Uterus (tissue), 4 donors: ENCODE results near the gene DUSP28. TPM values are rescaled to one million over a fixed set of nuclear protein-coding genes. Genes with fewer than 3 reads are reported as not detected.

ENCODE experiments used
- DNase-seq, 2 donors: peaks; one replicate each; pipeline ENCODE4 v3.0.0-alpha.2; 2019 to 2020
- H3K27ac ChIP-seq, 2 donors: fragments of 200-600 bp; sonication (generic); 1 replicate in 1 of 2; 2 replicates in 1 of 2; pipeline ENCODE4 v1.5.1; 2016 to 2018
- H3K27me3 ChIP-seq, 2 donors: fragments of 200-600 bp; sonication (generic); one replicate each; pipeline ENCODE4 v1.5.1; 2018 to 2019; ENCODE audit warnings: control low read depth in 1 of 2
- H3K36me3 ChIP-seq, 2 donors: fragments of 200-600 bp; sonication (generic); one replicate each; pipeline ENCODE4 v1.5.1; 2019; ENCODE audit warnings: control low read depth in 1 of 2
- H3K4me1 ChIP-seq, 2 donors: fragments of 200-600 bp; sonication (generic); one replicate each; pipeline ENCODE4 v1.5.1; 2018 to 2019; ENCODE audit warnings: control low read depth in 1 of 2
- H3K4me3 ChIP-seq, 2 donors: fragments of 200-600 bp; sonication (generic); 1 replicate in 1 of 2; 2 replicates in 1 of 2; pipeline ENCODE4 v1.5.1; 2018 to 2019; ENCODE audit warnings: mild to moderate bottlenecking in 1 of 2
- H3K9me3 ChIP-seq, 2 donors: fragments of 200-600 bp; sonication (generic); one replicate each; pipeline ENCODE4 v1.5.1; 2019; ENCODE audit warnings: control low read depth in 1 of 2
- POLR2A ChIP-seq, 2 donors: fragments of 450-650 bp; IDR thresholded peaks; one replicate each; pipeline ENCODE4 v1.6.1; 2016; ENCODE audit warnings: antibody characterized with exemption in 2 of 2, mild to moderate bottlenecking in 1 of 2, moderate library complexity in 1 of 2
- intact Hi-C: fragments of 100-400 bp; cut with DNase I; formaldehyde crosslinking; loops from one replicate; pipeline ENCODE4 v1.15.1; 2023; ENCODE audit warnings: low total_unique reads
- total RNA-seq, 4 donors: library from RNA; depleted of rRNA in 3 of 4; stranded (reverse); fragments of >200 nt in 3 of 4; gene quantifications; one replicate each; pipeline versions ENCODE4 v1.1.0 to v1.2.4, GENCODE V29; 2014 to 2023
- TF ChIP-seq, protein P1 (sequence below), 4 experiments: fragments of 200-600 bp in 2 of 4; fragments of 450-650 bp in 2 of 4; sonication (generic) in 2 of 4; IDR thresholded peaks; one replicate each; pipeline ENCODE4 v1.5.1; 2016 to 2019; ENCODE audit warnings: antibody characterized with exemption in 4 of 4, mild to moderate bottlenecking in 2 of 4, moderate library complexity in 1 of 4
- donor health status: DM: yes; HTN: yes; CAD: no.

DUSP28 gene
- total RNA-seq, 4 donors from 2014 or later = 0.26 to 3.7 (median 2.6) TPM

DNA sequence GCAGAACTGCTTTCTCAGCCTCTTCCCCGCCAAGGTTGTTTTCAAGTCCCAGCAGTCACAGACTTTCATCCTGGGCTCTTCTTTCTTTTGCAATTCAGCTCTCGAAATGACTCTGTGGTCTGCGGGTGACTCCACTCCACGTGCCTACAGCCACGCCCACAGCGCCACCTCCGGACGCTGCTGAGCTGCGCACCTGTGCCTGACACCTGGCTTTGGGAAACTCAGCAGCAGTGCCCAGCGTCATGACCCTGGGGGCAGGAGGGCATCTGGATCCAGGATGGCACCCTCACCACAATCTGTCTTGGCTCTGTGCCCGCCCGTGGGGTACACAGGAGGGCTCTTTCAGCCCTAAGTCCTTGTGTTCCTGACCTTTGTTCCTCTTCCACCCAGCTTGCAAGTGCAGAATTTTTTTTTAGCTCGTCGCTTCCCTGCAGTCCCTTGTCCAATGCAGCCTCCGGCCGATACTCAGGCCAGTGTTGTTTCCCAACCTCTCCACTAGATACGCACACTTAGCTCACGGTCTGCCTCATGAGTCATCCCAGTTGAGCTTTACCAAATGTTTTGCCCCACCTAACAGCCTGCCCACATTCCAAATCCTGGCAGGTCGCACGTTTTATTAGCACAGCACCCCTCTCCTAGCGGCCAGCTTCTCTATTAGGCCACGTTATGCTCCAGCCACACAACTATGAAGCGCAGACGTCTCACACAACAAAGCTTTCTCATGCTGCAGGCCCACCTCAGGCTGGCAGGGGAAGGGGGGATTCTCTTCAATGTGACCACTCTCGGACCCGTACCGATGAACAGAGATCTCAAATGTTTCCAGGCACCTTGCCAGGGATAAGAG is 19.8 kb downstream of the DUSP28 start:
- no peaks in the 10 kb centered on the region for H3K27me3 ChIP-seq
- DNase-seq = peak; percentile 56 to 67
- no peak for TF ChIP-seq POLR2A (IDR thresholded peaks at IDR 0.05)
- TF ChIP-seq, protein P1, sequence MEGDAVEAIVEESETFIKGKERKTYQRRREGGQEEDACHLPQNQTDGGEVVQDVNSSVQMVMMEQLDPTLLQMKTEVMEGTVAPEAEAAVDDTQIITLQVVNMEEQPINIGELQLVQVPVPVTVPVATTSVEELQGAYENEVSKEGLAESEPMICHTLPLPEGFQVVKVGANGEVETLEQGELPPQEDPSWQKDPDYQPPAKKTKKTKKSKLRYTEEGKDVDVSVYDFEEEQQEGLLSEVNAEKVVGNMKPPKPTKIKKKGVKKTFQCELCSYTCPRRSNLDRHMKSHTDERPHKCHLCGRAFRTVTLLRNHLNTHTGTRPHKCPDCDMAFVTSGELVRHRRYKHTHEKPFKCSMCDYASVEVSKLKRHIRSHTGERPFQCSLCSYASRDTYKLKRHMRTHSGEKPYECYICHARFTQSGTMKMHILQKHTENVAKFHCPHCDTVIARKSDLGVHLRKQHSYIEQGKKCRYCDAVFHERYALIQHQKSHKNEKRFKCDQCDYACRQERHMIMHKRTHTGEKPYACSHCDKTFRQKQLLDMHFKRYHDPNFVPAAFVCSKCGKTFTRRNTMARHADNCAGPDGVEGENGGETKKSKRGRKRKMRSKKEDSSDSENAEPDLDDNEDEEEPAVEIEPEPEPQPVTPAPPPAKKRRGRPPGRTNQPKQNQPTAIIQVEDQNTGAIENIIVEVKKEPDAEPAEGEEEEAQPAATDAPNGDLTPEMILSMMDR (IDR thresholded peaks at IDR 0.05) = no peak
- no peaks in the 10 kb centered on the region for H3K36me3 ChIP-seq
- intact Hi-C loops = no loop called here
- peaks cover 8 to 17% of the 10 kb centered on the region in 2 donors for H3K4me1 ChIP-seq
- H3K27ac ChIP-seq = peak overlapping the region; percentile 30 to 72
- H3K4me3 ChIP-seq = no peak overlapping the region
- no peaks in the 10 kb centered on the region for H3K9me3 ChIP-seq

DNA sequence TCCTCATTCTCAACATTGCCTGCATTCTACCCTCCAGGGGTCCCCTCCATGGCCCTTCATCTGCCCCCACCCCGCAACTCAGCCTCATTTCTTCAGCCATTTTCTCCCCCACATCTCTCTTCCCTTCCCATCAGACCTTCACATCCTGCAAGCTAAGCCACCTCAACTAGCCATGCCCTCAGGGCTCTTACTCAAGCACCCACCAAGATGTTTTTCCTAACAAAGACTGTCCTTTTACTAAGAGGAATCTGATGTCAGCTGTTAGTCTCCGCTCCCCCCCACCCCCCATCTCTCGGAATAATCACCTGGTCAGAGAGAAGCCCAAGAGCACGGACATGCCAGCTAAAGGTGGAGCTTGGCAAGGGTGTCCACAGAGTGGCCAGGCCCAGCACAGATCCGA is 21.7 kb downstream of the DUSP28 start:
- H3K27me3 ChIP-seq = no peaks in the 10 kb centered on the region
- H3K4me1 ChIP-seq = peaks cover 12 to 21% of the 10 kb centered on the region in 2 donors
- DNase-seq = no peak
- H3K36me3 ChIP-seq = no peaks in the 10 kb centered on the region
- intact Hi-C loops = no loop called here
- no peaks in the 10 kb centered on the region for H3K9me3 ChIP-seq
- H3K27ac ChIP-seq = no peak overlapping the region
- no peak overlapping the region for H3K4me3 ChIP-seq
- TF ChIP-seq, protein P1 (IDR thresholded peaks at IDR 0.05) = no peak
- no peak for TF ChIP-seq POLR2A (IDR thresholded peaks at IDR 0.05)

- H3K36me3 ChIP-seq = no peaks in the 10 kb centered on the region
- H3K27me3 ChIP-seq = no peaks in the 10 kb centered on the region
- no peak overlapping the region for H3K4me3 ChIP-seq
- TF ChIP-seq POLR2A (IDR thresholded peaks at IDR 0.05) = no peak
- TF ChIP-seq, protein P1 (IDR thresholded peaks at IDR 0.05) = no peak
- no peaks in the 10 kb centered on the region for H3K9me3 ChIP-seq
- peaks cover 18 to 21% of the 10 kb centered on the region in 2 donors for H3K4me1 ChIP-seq
- no peak for DNase-seq
- H3K27ac ChIP-seq = no peak overlapping the region
- intact Hi-C loops = no loop called here
Observed at GRCh38 chr2:240582781-240583180, 22.6 kb downstream of the DUSP28 start.

GRCh38 chr2:240583774-240584173 is 23.6 kb downstream of the DUSP28 start:
- H3K9me3 ChIP-seq = no peaks in the 10 kb centered on the region
- intact Hi-C loops = no loop called here
- no peak overlapping the region for H3K27ac ChIP-seq
- H3K4me1 ChIP-seq = peaks cover 21 to 24% of the 10 kb centered on the region in 2 donors
- DNase-seq = no peak
- TF ChIP-seq, protein P1 (IDR thresholded peaks at IDR 0.05) = no peak
- no peak for TF ChIP-seq POLR2A (IDR thresholded peaks at IDR 0.05)
- H3K27me3 ChIP-seq = no peaks in the 10 kb centered on the region
- H3K4me3 ChIP-seq = no peak overlapping the region
- H3K36me3 ChIP-seq = no peaks in the 10 kb centered on the region

DNA sequence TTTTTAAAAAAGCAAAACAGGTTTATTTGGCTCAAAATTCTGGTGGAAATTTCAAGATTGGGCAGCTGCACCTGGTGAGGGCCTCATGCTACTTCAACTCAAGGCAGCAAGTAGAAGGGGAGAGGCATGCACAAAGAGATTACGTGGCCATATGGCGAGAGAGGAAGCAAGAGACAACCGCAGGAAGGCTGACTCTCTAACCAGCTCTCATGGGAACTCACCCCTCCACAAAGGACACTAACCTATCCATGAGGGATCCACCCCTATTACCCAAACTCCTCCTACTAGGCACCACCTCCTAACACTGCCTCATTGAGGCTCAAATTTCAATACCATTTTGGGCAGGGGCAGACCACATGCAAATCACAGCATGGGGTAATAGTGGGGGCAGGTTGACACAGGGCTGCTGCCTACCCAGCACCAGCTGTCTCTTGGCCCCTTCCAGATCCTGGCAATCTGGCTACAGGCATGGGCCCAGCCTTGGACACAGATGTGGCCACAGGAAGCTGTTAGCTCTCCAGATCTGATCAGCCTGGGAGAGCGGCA is 24.4 kb downstream of the DUSP28 start:
- H3K27me3 ChIP-seq = no peaks in the 10 kb centered on the region
- no peaks in the 10 kb centered on the region for H3K36me3 ChIP-seq
- peaks cover 20 to 24% of the 10 kb centered on the region in 2 donors for H3K4me1 ChIP-seq
- intact Hi-C loops = no loop called here
- no peaks in the 10 kb centered on the region for H3K9me3 ChIP-seq
- H3K4me3 ChIP-seq = peak overlapping the region in 1 of 2 donors; percentile 77
- no peak overlapping the region for H3K27ac ChIP-seq
- no peak for DNase-seq
- TF ChIP-seq POLR2A (IDR thresholded peaks at IDR 0.05) = no peak
- TF ChIP-seq, protein P1 (IDR thresholded peaks at IDR 0.05) = no peak
